Immature natural killer cell (primary cell): ENCODE results near the gene BLCAP. TPM values are rescaled to one million over a fixed set of nuclear protein-coding genes. Genes with fewer than 3 reads are reported as not detected.
"Not testable (repeated sequence)": the region's sequence is repeated elsewhere in the genome, so short reads cannot be mapped to it uniquely, and the experiment has no call there.

Experiments
- DNase-seq, 3 donors: peaks; one replicate each; pipeline ENCODE4 v3.0.0; 2022; ENCODE audit warnings: mixed read lengths in 1 of 3
- H3K27ac Mint-ChIP-seq, 6 donors: one replicate each; pipeline ENCODE4 v1.8.0; 2020; ENCODE audit warnings: mixed read lengths in 6 of 6, mild to moderate bottlenecking in 5 of 6, inconsistent platforms in 4 of 6, moderate library complexity in 3 of 6
- H3K27me3 Mint-ChIP-seq, 3 donors: one replicate each; pipeline ENCODE4 v1.8.0; 2020 to 2021; ENCODE audit warnings: low read depth in 3 of 3, mild to moderate bottlenecking in 3 of 3, mixed read lengths in 3 of 3, moderate library complexity in 3 of 3, inconsistent platforms in 1 of 3
- H3K36me3 Mint-ChIP-seq, 3 donors: one replicate each; pipeline ENCODE4 v1.8.0; 2020; ENCODE audit warnings: mixed read lengths in 3 of 3, inconsistent platforms in 2 of 3, mild to moderate bottlenecking in 2 of 3
- H3K4me1 Mint-ChIP-seq, 2 donors: one replicate each; pipeline ENCODE4 v1.8.0; 2020; ENCODE audit warnings: inconsistent platforms in 2 of 2, mild to moderate bottlenecking in 2 of 2, mixed read lengths in 2 of 2, moderate library complexity in 1 of 2
- H3K4me3 Mint-ChIP-seq, 5 donors: one replicate each; pipeline ENCODE4 v1.8.0; 2020; ENCODE audit warnings: mild to moderate bottlenecking in 5 of 5, mixed read lengths in 5 of 5, inconsistent platforms in 3 of 5, moderate library complexity in 3 of 5
- H3K9me3 Mint-ChIP-seq, 6 donors: one replicate each; pipeline ENCODE4 v1.8.0; 2020; ENCODE audit warnings: mild to moderate bottlenecking in 6 of 6, mixed read lengths in 6 of 6, inconsistent platforms in 4 of 6, moderate library complexity in 3 of 6
- polyA plus RNA-seq, 3 donors: library from polyadenylated mRNA; unstranded; fragments of 300-500 nt; fragmentation: Illumina TruSeq; gene quantifications; one replicate each; pipeline ENCODE4 v1.2.3, GENCODE V29; 2021

The BLCAP gene
- polyA plus RNA-seq, 3 donors from 2014 or later, result 56.1 to 64.9 (median 63.5) TPM

DNA sequence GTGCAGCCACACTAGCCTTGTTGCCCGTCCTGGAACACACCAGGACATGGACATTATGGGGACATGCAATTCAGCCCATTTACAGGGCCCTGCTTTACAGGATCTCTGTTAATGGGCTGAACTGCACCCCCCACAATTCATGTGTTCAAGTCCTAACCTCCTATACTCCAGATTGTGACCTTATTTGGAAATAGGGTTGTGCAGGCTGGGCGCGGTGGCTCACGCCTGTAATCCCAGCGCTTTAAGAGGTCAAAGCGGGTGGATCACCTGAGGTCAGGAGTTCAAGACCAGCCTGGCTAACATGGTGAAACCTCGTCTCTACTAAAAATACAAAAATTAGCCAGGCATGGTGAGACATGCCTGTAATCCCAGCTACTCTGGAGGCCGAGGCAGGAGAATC is 57.5 kb downstream of the BLCAP start:
- H3K36me3 Mint-ChIP-seq, H3K27me3 Mint-ChIP-seq, H3K9me3 Mint-ChIP-seq, H3K27ac Mint-ChIP-seq, H3K4me3 Mint-ChIP-seq, H3K4me1 Mint-ChIP-seq, DNase-seq: not testable (repeated sequence)

DNA sequence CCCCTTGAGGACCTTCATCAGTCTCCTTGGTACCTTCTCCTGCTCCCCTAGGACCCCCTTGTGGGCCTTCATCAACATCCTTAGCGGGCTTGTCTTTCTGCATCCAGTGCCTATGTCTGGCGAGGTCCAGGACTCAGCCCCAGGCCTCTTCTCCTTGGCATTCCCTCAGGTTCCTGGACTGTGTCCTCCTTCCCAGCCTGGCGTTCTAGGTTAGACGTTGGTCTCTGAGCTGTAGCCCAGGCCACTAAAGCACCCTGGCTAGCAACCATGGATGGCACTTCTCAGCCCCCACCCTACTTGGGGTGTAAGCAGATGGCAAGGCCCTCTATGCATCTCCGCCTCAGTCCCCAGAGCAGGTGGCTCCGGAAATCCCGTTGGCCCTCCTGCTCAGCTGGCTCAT is 58.1 kb downstream of the BLCAP start:
- H3K9me3 Mint-ChIP-seq, result no peaks in the 10 kb centered on the region
- DNase-seq, result no peak
- no peak overlapping the region for H3K4me3 Mint-ChIP-seq
- no peaks in the 10 kb centered on the region for H3K4me1 Mint-ChIP-seq
- peaks cover 1 to 9% (median 2%) of the 10 kb centered on the region in 3 donors for H3K27me3 Mint-ChIP-seq
- H3K36me3 Mint-ChIP-seq, result no peaks in the 10 kb centered on the region
- no peak overlapping the region for H3K27ac Mint-ChIP-seq

DNA sequence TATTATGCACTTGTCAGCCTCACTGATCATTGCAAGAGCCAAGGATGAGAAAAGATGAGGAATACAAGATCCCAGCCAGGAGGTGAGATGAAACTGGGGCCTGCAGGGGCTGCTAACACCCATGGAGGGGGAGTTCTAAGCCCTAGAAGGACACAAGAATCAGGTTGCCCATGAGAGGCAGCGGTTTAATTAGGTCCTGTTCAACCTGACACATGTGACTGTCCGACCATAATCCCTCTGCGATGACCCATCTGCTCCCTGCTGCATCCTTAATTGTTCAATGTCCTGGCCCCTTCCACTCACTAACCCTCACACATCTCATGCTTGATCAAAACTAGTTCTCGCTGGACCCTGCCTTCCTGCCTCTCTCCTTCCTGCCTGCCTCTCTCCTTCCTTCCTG is 58.8 kb downstream of the BLCAP start:
- peaks cover 1 to 9% (median 3%) of the 10 kb centered on the region in 3 donors for H3K27me3 Mint-ChIP-seq
- H3K27ac Mint-ChIP-seq, result no peak overlapping the region
- H3K4me1 Mint-ChIP-seq, result no peaks in the 10 kb centered on the region
- no peaks in the 10 kb centered on the region for H3K36me3 Mint-ChIP-seq
- H3K9me3 Mint-ChIP-seq, result no peaks in the 10 kb centered on the region
- no peak for DNase-seq
- H3K4me3 Mint-ChIP-seq, result no peak overlapping the region

Other genes with a start within 250 kb of the BLCAP start
- gene MANBAL, start 238.2 kb downstream of the BLCAP start, polyA plus RNA-seq, result 10 to 100 TPM in 2 of 3 donors, 1 to 10 TPM in 1; 9.6 to 26.0 (median 23.0) TPM
- 1 to 10 TPM in 1 of 3 donors, under 1 TPM in 1, not detected in 1; 0.82 to 4.1 TPM for gene SRC, start 181.7 kb downstream of the BLCAP start, polyA plus RNA-seq
- gene NNAT, start 6.6 kb downstream of the BLCAP start, polyA plus RNA-seq, result under 1 TPM in 1 of 3 donors, not detected in 2; 0.20 TPM
- 100 to 1,000 TPM in 2 of 3 donors, 10 to 100 TPM in 1; 99.5 to 109 (median 105) TPM for gene CTNNBL1, start 166.2 kb upstream of the BLCAP start, polyA plus RNA-seq